ENCODE measurements around the gene ZNF385B. TPM values are rescaled to one million over a fixed set of nuclear protein-coding genes. Genes with fewer than 3 reads are reported as not detected.

The ZNF385B gene
- polyA plus RNA-seq, 1 donor (not counting 4 experiments of a cell fraction or from before 2014, with no cell fraction given): 0.17 TPM

GRCh38 chr2:179655627-179656026, 205.8 kb downstream of the ZNF385B start:
- H3K27me3 ChIP-seq (ENCODE audit: control insufficient read depth, extremely low read depth, insufficient read depth, low read length): no peaks in the 10 kb centered on the region
- dilution Hi-C loops (cut with MboI; ENCODE audit: extremely low pct_ligation_motif_present, low sequenced_read_pairs): no loop called here
- no peaks in the 10 kb centered on the region for H3K36me3 ChIP-seq (ENCODE audit: control insufficient read depth in 2 of 2, extremely low read depth in 1 of 2, insufficient read depth in 2 of 2, low read length in 2 of 2)
- H3K4me1 ChIP-seq (ENCODE audit: control insufficient read depth, extremely low read depth, insufficient read depth, low read length): no peaks in the 10 kb centered on the region
- no peak for DNase-seq (ENCODE audit: low read depth, low spot score)
- H3K4me3 ChIP-seq (ENCODE audit: control insufficient read depth in 2 of 3, extremely low read depth in 1 of 3, insufficient read depth in 2 of 3, low read depth in 1 of 3, low read length in 3 of 3): no peak overlapping the region
- no peak overlapping the region for H3K27ac ChIP-seq (ENCODE audit: control insufficient read depth, insufficient read depth, low read length)
- no peaks in the 10 kb centered on the region for H3K79me2 ChIP-seq (ENCODE audit: control insufficient read depth, insufficient read depth, low read length)
- H3K9me1 ChIP-seq (ENCODE audit: control insufficient read depth, extremely low read depth, insufficient read depth, low read length): no peaks in the 10 kb centered on the region
- no peak overlapping the region for H3K9ac ChIP-seq (ENCODE audit: control insufficient read depth, extremely low read depth, insufficient read depth, low read length)
- no peaks in the 10 kb centered on the region for H3K9me3 ChIP-seq (ENCODE audit: control insufficient read depth, low read depth, low read length)
- H4K20me1 ChIP-seq (ENCODE audit: control insufficient read depth, extremely low read depth, insufficient read depth, low read length): no peaks in the 10 kb centered on the region
- no peak overlapping the region for H3K4me2 ChIP-seq (ENCODE audit: control insufficient read depth, extremely low read depth, insufficient read depth, low read depth, low read length)
- no peak overlapping the region for H2AFZ ChIP-seq (ENCODE audit: control insufficient read depth, low read length)
- FAIRE-seq: no peak
- no peak for TF ChIP-seq EZH2 (IDR thresholded peaks at IDR 0.05; ENCODE audit: low read length)
- TF ChIP-seq, protein P1, sequence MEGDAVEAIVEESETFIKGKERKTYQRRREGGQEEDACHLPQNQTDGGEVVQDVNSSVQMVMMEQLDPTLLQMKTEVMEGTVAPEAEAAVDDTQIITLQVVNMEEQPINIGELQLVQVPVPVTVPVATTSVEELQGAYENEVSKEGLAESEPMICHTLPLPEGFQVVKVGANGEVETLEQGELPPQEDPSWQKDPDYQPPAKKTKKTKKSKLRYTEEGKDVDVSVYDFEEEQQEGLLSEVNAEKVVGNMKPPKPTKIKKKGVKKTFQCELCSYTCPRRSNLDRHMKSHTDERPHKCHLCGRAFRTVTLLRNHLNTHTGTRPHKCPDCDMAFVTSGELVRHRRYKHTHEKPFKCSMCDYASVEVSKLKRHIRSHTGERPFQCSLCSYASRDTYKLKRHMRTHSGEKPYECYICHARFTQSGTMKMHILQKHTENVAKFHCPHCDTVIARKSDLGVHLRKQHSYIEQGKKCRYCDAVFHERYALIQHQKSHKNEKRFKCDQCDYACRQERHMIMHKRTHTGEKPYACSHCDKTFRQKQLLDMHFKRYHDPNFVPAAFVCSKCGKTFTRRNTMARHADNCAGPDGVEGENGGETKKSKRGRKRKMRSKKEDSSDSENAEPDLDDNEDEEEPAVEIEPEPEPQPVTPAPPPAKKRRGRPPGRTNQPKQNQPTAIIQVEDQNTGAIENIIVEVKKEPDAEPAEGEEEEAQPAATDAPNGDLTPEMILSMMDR (optimal IDR thresholded peaks at IDR 0.05 in 1 of 3, IDR thresholded peaks at IDR 0.05 in 1 of 3, conservative IDR thresholded peaks at IDR 0.05 in 1 of 3; ENCODE audit: extremely low read depth in 1 of 3, insufficient read depth in 2 of 3, low read length in 3 of 3): no peak

DNA sequence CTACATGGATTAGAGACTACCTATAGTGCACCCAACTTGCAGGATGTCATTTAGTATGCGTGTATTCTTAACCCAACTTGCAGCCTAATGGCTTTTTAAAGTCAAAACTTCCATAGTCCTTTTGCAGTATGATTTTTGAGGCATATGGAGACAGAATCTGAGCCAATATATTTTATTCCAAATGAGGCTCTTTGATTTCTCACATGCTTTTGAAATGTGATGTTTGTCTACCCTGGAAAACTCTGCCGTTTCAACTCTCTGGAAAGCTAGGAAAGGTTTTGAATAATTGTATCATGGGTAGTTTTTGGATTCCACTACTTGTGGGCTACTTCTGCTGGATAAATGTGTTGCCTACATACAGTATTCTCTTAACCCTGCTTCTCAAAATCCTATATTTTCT, 206.6 kb downstream of the ZNF385B start:
- TF ChIP-seq EZH2 (IDR thresholded peaks at IDR 0.05; ENCODE audit: low read length): no peak
- TF ChIP-seq, protein P1 (optimal IDR thresholded peaks at IDR 0.05 in 1 of 3, IDR thresholded peaks at IDR 0.05 in 1 of 3, conservative IDR thresholded peaks at IDR 0.05 in 1 of 3; ENCODE audit: extremely low read depth in 1 of 3, insufficient read depth in 2 of 3, low read length in 3 of 3): no peak
- Histone ChIP-seq H3K4me3 (ENCODE audit: control insufficient read depth in 2 of 3, extremely low read depth in 1 of 3, insufficient read depth in 2 of 3, low read depth in 1 of 3, low read length in 3 of 3) (no peak overlapping the region), H2AFZ (ENCODE audit: control insufficient read depth, low read length) (no peak overlapping the region), H3K9ac (ENCODE audit: control insufficient read depth, extremely low read depth, insufficient read depth, low read length) (no peak overlapping the region), H3K9me1 (ENCODE audit: control insufficient read depth, extremely low read depth, insufficient read depth, low read length) (no peaks in the 10 kb centered on the region), H3K9me3 (ENCODE audit: control insufficient read depth, low read depth, low read length) (no peaks in the 10 kb centered on the region), H4K20me1 (ENCODE audit: control insufficient read depth, extremely low read depth, insufficient read depth, low read length) (no peaks in the 10 kb centered on the region), H3K79me2 (ENCODE audit: control insufficient read depth, insufficient read depth, low read length) (no peaks in the 10 kb centered on the region), H3K36me3 (ENCODE audit: control insufficient read depth in 2 of 2, extremely low read depth in 1 of 2, insufficient read depth in 2 of 2, low read length in 2 of 2) (no peaks in the 10 kb centered on the region), H3K4me1 (ENCODE audit: control insufficient read depth, extremely low read depth, insufficient read depth, low read length) (no peaks in the 10 kb centered on the region), H3K27me3 (ENCODE audit: control insufficient read depth, extremely low read depth, insufficient read depth, low read length) (no peaks in the 10 kb centered on the region), H3K4me2 (ENCODE audit: control insufficient read depth, extremely low read depth, insufficient read depth, low read depth, low read length) (no peak overlapping the region), H3K27ac (ENCODE audit: control insufficient read depth, insufficient read depth, low read length) (no peak overlapping the region)
- dilution Hi-C loops (cut with MboI; ENCODE audit: extremely low pct_ligation_motif_present, low sequenced_read_pairs): no loop called here
- DNase-seq (ENCODE audit: low read depth, low spot score): no peak
- FAIRE-seq: no peak
